ENCODE results near the gene CDH16. TPM values are rescaled to one million over a fixed set of nuclear protein-coding genes. Genes with fewer than 3 reads are reported as not detected.

The CDH16 gene
- total and polyA plus RNA-seq, 2 of the 13 experiments (the other 11 are each of a cell fraction or from before 2014, with no cell fraction given), result 2.7 to 3.9 TPM

- TF ChIP-seq ZBTB33 (CRISPR knock-in tag; IDR thresholded peaks at IDR 0.05), result no peak; the same call in 1 of the 2 replicates
- peak; percentile 67 for TF ChIP-seq KAT8 (CRISPR knock-in tag; IDR thresholded peaks at IDR 0.05)
- peak; percentile 49 for TF ChIP-seq RARA (CRISPR knock-in tag; IDR thresholded peaks at IDR 0.05)
- TF ChIP-seq ZNF777 (CRISPR knock-in tag; IDR thresholded peaks at IDR 0.05), result peak; percentile 35; the same call in 1 of the 2 replicates
- peak; percentile 61 for TF ChIP-seq ZBTB7A (CRISPR knock-in tag; IDR thresholded peaks at IDR 0.05)
- no peak for TF ChIP-seq ZNF24 (IDR thresholded peaks at IDR 0.05)
- peak; percentile 80 for TF ChIP-seq MED1 (CRISPR knock-in tag; IDR thresholded peaks at IDR 0.05)
- TF ChIP-seq DZIP1 (CRISPR knock-in tag; IDR thresholded peaks at IDR 0.05), result 0 out of 2 replicates have a peak, but pooled peaks have one; percentile 16
- TF ChIP-seq ZNF143 (CRISPR knock-in tag; IDR thresholded peaks at IDR 0.05), result peak; percentile 18; the same call in 1 of the 2 replicates
- peak; percentile 81 for TF ChIP-seq HDAC2 (CRISPR knock-in tag; IDR thresholded peaks at IDR 0.05)
- no peak; the same call in 1 of the 2 replicates for TF ChIP-seq ZNF564 (CRISPR knock-in tag; IDR thresholded peaks at IDR 0.05)
- TF ChIP-seq ARNT2 (CRISPR knock-in tag; IDR thresholded peaks at IDR 0.05; ENCODE audit: low read depth), result peak; percentile 83
- no peak for TF ChIP-seq CSRNP2 (CRISPR knock-in tag; conservative IDR thresholded peaks at IDR 0.05; ENCODE audit: low read depth)
- peak; percentile 92 for TF ChIP-seq TOPORS (CRISPR knock-in tag; IDR thresholded peaks at IDR 0.05)
- TF ChIP-seq ZKSCAN1 (IDR thresholded peaks at IDR 0.05; ENCODE audit: low read length), result no peak
- no peak for TF ChIP-seq ATF7 (IDR thresholded peaks at IDR 0.05)
- peak; percentile 13; the same call in 1 of the 2 replicates for TF ChIP-seq ATF7 (CRISPR knock-in tag; IDR thresholded peaks at IDR 0.05)
- peak; percentile 90 for TF ChIP-seq DR1 (CRISPR knock-in tag; IDR thresholded peaks at IDR 0.05)
- TF ChIP-seq ZNF446 (CRISPR knock-in tag; IDR thresholded peaks at IDR 0.05), result no peak; the same call in 1 of the 2 replicates
These were observed 16.8 kb upstream of the CDH16 start, which contains the start of gene CES2 (continued) for GRCh38 chr16:66935314-66936011.

Measured in HepG2 (cell line).